PC-3 (cell line): ENCODE measurements around the gene CNTN6.

Source experiments
- CTCF ChIP-seq: fragments of 300-600 bp; sonication (generic); conservative IDR thresholded peaks from 2 replicates; pipeline ENCODE4 v1.5.1; 2017; ENCODE audit warnings: antibody characterized with exemption, low read depth, mild to moderate bottlenecking, low read length
- EZH2 ChIP-seq: fragments of 300-600 bp; sonication (generic); IDR thresholded peaks from one replicate; pipeline ENCODE4 v1.6.1; 2017; ENCODE audit warnings: antibody characterized with exemption, mild to moderate bottlenecking, low read length; ENCODE audit not compliant: unreplicated experiment

GRCh38 chr3:1235526-1236120, 142.8 kb downstream of the CNTN6 start:
- TF ChIP-seq CTCF = no peak
- TF ChIP-seq EZH2 = no peak
